ENCODE data around the gene SAFB. TPM values are rescaled to one million over a fixed set of nuclear protein-coding genes. Genes with fewer than 3 reads are reported as not detected.

The SAFB gene
- polyA plus RNA-seq, 3 donors: 12.2 to 76.6 (median 23.1) TPM

DNA sequence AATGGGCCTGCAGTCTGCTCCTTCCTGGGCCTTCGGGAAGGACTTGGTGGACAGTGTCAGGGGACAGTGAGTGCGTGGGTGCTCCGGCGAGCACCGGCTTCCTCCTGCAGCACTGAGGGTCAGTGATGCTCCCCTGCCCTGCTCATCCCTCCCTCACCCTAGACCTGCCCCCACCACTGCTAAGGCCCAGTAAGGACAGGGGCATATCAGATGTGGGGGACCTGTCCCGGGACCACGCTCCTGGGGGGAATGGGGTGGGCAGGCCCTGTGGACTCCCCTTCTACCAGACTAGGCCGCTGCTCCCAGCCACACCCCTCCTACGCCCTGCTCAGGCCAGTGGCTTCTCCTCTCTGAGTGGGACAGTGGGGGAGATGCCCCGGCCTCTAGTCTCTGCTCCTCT is 54.3 kb downstream of the SAFB start:
- Mint-ChIP-seq H3K9me3 (peaks cover 0 to 5% (median 0%) of the 10 kb centered on the region in 7 donors), H3K27ac (peak overlapping the region in 1 of 7 donors; percentile 36), H3K36me3 (peaks cover 0 to 15% of the 10 kb centered on the region in 2 donors), H3K4me1 (peaks cover 21% of the 10 kb centered on the region), H3K4me3 (no peak overlapping the region), H3K27me3 (ENCODE audit: low read depth in 3 of 3) (peaks cover 0 to 5% (median 4%) of the 10 kb centered on the region in 3 donors)
- DNase-seq: no peak
- H3K79me2 ChIP-seq (ENCODE audit: insufficient read depth, low read length): peaks cover 8% of the 10 kb centered on the region
- H3K4me3 ChIP-seq (replicated peaks in 1 of 3; ENCODE audit: low read depth in 2 of 3, low read length in 3 of 3): no peak overlapping the region
- H4K20me1 ChIP-seq (ENCODE audit: insufficient read depth, low read length): no peaks in the 10 kb centered on the region
- peaks cover 14 to 20% of the 10 kb centered on the region in 2 donors for H3K4me1 ChIP-seq (ENCODE audit: control insufficient read depth in 1 of 2, insufficient read depth in 2 of 2, low read length in 2 of 2)
- WGBS (ENCODE audit: insufficient coverage): 98% methylated on average over 5 of the region's 10 CpGs
- H3K9me3 ChIP-seq (replicated peaks in 1 of 2; ENCODE audit: control insufficient read depth in 1 of 2, insufficient read depth in 1 of 2, low read length in 2 of 2): no peaks in the 10 kb centered on the region
- H2AFZ ChIP-seq (ENCODE audit: insufficient read depth, low read depth, low read length, poor library complexity, severe bottlenecking): no peak overlapping the region
- H3K27me3 ChIP-seq (ENCODE audit: control insufficient read depth in 2 of 2, insufficient read depth in 2 of 2, low read length in 2 of 2): no peaks in the 10 kb centered on the region
- TF ChIP-seq, protein P1, sequence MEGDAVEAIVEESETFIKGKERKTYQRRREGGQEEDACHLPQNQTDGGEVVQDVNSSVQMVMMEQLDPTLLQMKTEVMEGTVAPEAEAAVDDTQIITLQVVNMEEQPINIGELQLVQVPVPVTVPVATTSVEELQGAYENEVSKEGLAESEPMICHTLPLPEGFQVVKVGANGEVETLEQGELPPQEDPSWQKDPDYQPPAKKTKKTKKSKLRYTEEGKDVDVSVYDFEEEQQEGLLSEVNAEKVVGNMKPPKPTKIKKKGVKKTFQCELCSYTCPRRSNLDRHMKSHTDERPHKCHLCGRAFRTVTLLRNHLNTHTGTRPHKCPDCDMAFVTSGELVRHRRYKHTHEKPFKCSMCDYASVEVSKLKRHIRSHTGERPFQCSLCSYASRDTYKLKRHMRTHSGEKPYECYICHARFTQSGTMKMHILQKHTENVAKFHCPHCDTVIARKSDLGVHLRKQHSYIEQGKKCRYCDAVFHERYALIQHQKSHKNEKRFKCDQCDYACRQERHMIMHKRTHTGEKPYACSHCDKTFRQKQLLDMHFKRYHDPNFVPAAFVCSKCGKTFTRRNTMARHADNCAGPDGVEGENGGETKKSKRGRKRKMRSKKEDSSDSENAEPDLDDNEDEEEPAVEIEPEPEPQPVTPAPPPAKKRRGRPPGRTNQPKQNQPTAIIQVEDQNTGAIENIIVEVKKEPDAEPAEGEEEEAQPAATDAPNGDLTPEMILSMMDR (IDR thresholded peaks at IDR 0.05): no peak
- peak overlapping the region; percentile 4 for H3K9ac ChIP-seq (ENCODE audit: insufficient read depth, low read length, poor library complexity, severe bottlenecking)
- H3K27ac ChIP-seq (ENCODE audit: low read depth in 1 of 2, low read length in 2 of 2): no peak overlapping the region
- no peak overlapping the region for H3K4me2 ChIP-seq (replicated peaks; ENCODE audit: extremely low read depth, low read length, poor library complexity, severe bottlenecking)
- H3K36me3 ChIP-seq (replicated peaks in 1 of 2; ENCODE audit: control insufficient read depth in 1 of 2, insufficient read depth in 2 of 2, low read length in 2 of 2): peaks cover 0 to under 1% of the 10 kb centered on the region in 2 donors
- intact Hi-C loops (cut with micrococcal nuclease): no loop called here

DNA sequence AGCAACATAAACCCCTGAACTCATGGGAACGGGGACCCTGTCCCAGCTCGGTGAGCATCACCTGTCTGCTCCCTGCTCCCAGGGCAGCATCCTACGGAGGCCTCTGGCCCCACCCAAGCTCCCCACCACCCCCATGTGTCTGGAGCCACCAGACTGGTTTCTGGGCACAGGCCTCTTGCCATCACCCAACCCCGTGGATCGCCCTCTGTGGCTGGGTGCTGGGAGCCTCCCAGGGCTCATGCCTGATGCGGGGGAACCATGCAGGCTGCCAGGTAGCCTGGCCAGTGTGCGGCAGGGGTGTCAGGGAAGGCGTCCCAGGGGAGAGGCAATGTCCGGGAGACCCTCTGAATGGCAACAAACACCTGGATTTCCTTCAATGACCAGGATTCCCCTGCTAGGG is 54.7 kb downstream of the SAFB start:
- Histone ChIP-seq H4K20me1 (ENCODE audit: insufficient read depth, low read length) (no peaks in the 10 kb centered on the region), H3K27ac (ENCODE audit: low read depth in 1 of 2, low read length in 2 of 2) (no peak overlapping the region), H3K4me3 (replicated peaks in 1 of 3; ENCODE audit: low read depth in 2 of 3, low read length in 3 of 3) (no peak overlapping the region), H2AFZ (ENCODE audit: insufficient read depth, low read depth, low read length, poor library complexity, severe bottlenecking) (no peak overlapping the region), H3K4me2 (replicated peaks; ENCODE audit: extremely low read depth, low read length, poor library complexity, severe bottlenecking) (no peak overlapping the region), H3K9me3 (replicated peaks in 1 of 2; ENCODE audit: control insufficient read depth in 1 of 2, insufficient read depth in 1 of 2, low read length in 2 of 2) (no peaks in the 10 kb centered on the region), H3K27me3 (ENCODE audit: control insufficient read depth in 2 of 2, insufficient read depth in 2 of 2, low read length in 2 of 2) (no peaks in the 10 kb centered on the region), H3K9ac (ENCODE audit: insufficient read depth, low read length, poor library complexity, severe bottlenecking) (no peak overlapping the region), H3K4me1 (ENCODE audit: control insufficient read depth in 1 of 2, insufficient read depth in 2 of 2, low read length in 2 of 2) (peaks cover 14 to 20% of the 10 kb centered on the region in 2 donors), H3K79me2 (ENCODE audit: insufficient read depth, low read length) (peaks cover 8% of the 10 kb centered on the region), H3K36me3 (replicated peaks in 1 of 2; ENCODE audit: control insufficient read depth in 1 of 2, insufficient read depth in 2 of 2, low read length in 2 of 2) (no peaks in the 10 kb centered on the region)
- intact Hi-C loops (cut with micrococcal nuclease): no loop called here
- Mint-ChIP-seq H3K27me3 (ENCODE audit: low read depth in 3 of 3) (peaks cover 0 to 5% (median 5%) of the 10 kb centered on the region in 3 donors), H3K36me3 (peaks cover 0 to 13% of the 10 kb centered on the region in 2 donors), H3K9me3 (peaks cover 0 to 5% (median 2%) of the 10 kb centered on the region in 7 donors), H3K27ac (no peak overlapping the region), H3K4me3 (no peak overlapping the region), H3K4me1 (peaks cover 21% of the 10 kb centered on the region)
- no peak for DNase-seq
- 100% methylated on average over 9 of the region's 9 CpGs for WGBS (ENCODE audit: insufficient coverage)
- TF ChIP-seq, protein P1 (IDR thresholded peaks at IDR 0.05): no peak

Measured in CD14-positive monocyte (primary cell).